ENCODE results near the gene EMC10. TPM values are rescaled to one million over a fixed set of nuclear protein-coding genes. Genes with fewer than 3 reads are reported as not detected.
A peak's percentile ranks its signal among the peaks of the same experiment; 100 is the strongest.

The EMC10 gene
- total and polyA plus RNA-seq, 12 donors: 39.4 to 216 (median 123) TPM

GRCh38 chr19:50478901-50479715 lies 2.8 kb downstream of the EMC10 start:
- no peaks in the 10 kb centered on the region for H3K27me3 ChIP-seq
- H3K27ac ChIP-seq: no peak overlapping the region
- no peak for DNase-seq
- no peak overlapping the region for H3K4me3 ChIP-seq
- intact Hi-C loops (cut with DNase I): no loop called here
- 87 to 95% (median 92%) methylated on average over 12 to 19 of the region's 19 CpGs for WGBS, 4 donors
- H3K36me3 ChIP-seq (replicated peaks in 1 of 2): peaks cover 0 to 50% of the 10 kb centered on the region in 2 donors
- H3K9me3 ChIP-seq (replicated peaks in 1 of 3): no peaks in the 10 kb centered on the region
- TF ChIP-seq POLR2A (IDR thresholded peaks at IDR 0.05): no peak
- TF ChIP-seq CTCF (IDR thresholded peaks at IDR 0.05): peak in 2 of 6 experiments; percentile 3 to 11
- peaks cover 9 to 12% of the 10 kb centered on the region in 2 donors for H3K4me1 ChIP-seq (replicated peaks in 1 of 2)

- TF ChIP-seq CTCF (IDR thresholded peaks at IDR 0.05): no peak
- TF ChIP-seq POLR2A (IDR thresholded peaks at IDR 0.05): no peak
- no peaks in the 10 kb centered on the region for H3K27me3 ChIP-seq
- H3K27ac ChIP-seq: no peak overlapping the region
- intact Hi-C loops (cut with DNase I): no loop called here
- H3K4me1 ChIP-seq (replicated peaks in 1 of 2): peaks cover 9 to 12% of the 10 kb centered on the region in 2 donors
- H3K4me3 ChIP-seq: no peak overlapping the region
- DNase-seq: no peak
- peaks cover 0 to 50% of the 10 kb centered on the region in 2 donors for H3K36me3 ChIP-seq (replicated peaks in 1 of 2)
- 91 to 97% (median 94%) methylated on average over 4 to 16 of the region's 16 CpGs for WGBS, 4 donors
- no peaks in the 10 kb centered on the region for H3K9me3 ChIP-seq (replicated peaks in 1 of 3)
Observed at GRCh38 chr19:50479761-50480251, 3.5 kb downstream of the EMC10 start.

- 87 to 90% (median 88%) methylated on average over 22 to 37 of the region's 37 CpGs for WGBS, 4 donors
- Histone ChIP-seq H3K4me1 (replicated peaks in 1 of 2) (peaks cover 9 to 12% of the 10 kb centered on the region in 2 donors), H3K4me3 (no peak overlapping the region), H3K9me3 (replicated peaks in 1 of 3) (no peaks in the 10 kb centered on the region), H3K36me3 (replicated peaks in 1 of 2) (peaks cover 0 to 50% of the 10 kb centered on the region in 2 donors), H3K27me3 (no peaks in the 10 kb centered on the region), H3K27ac (no peak overlapping the region)
- intact Hi-C loops (cut with DNase I): no loop called here
- no peak for DNase-seq
- TF ChIP-seq POLR2A (IDR thresholded peaks at IDR 0.05) (no peak), CTCF (IDR thresholded peaks at IDR 0.05) (no peak)
Observed at GRCh38 chr19:50480281-50481111, 4.2 kb downstream of the EMC10 start.

Measured in adrenal gland (tissue), 12 donors.